HG03575 (cell line): ENCODE data around the gene CIBAR2.

Experiments
- ATAC-seq: cut with Tn5 transposase; IDR thresholded peaks from one replicate; pipeline ENCODE4 v1.9.1; 2021; ENCODE audit not compliant: unreplicated experiment, insufficient number of reproducible peaks, low FRiP score; ENCODE audit errors: extremely low read depth

Gene CIBAR2

DNA sequence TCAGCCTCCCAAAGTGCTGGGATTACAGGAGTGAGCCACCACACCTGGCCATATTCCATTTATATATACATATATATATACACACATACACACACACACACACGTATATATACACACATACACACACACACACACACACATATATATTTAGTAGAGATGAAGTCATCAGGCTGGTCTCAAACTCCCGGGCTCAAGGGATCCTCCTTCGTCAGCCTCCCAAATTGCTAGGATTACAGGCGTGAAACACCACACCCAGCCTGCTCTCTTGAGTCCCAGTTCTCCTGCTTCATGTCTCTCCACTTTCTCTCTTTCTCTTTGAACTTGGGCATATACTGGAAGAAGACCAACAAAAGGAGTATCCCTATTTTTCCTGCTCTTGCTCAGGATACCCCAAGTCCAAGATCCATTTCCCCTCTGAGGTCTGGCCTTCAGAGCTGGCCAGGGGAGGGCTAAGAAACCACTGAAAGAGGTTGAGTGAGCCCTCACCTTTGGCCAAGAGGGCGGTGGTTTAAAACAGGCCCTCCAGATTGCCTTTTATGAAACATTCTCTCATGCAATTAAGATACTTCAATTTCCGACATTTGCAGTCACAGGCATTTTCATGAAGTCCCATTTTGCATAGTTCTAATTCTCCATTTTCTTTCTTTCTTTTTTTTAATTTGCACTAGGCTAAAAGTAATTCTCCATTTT is 37.9 kb downstream of the CIBAR2 start:
- no peak for ATAC-seq

DNA sequence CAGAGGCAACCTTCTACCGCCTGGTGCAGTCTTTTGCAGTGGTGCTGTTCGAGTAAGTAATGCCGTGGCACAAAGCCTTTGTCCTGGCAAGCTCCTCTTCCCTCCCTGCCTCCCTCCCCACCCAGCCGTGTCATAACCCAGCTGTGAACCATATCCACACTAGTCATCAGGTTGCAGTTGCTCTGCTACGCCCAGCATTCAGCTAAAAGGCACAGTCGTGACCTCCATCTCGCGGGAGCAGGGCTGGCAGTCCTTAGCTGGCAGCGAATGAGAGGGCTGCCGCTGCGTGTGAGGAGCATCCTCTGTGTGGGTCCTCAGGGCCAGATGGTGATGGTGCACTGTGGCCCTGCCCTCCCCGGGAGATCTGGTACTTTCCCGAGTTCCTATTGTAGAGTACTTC is 39.3 kb downstream of the CIBAR2 start:
- no peak for ATAC-seq

DNA sequence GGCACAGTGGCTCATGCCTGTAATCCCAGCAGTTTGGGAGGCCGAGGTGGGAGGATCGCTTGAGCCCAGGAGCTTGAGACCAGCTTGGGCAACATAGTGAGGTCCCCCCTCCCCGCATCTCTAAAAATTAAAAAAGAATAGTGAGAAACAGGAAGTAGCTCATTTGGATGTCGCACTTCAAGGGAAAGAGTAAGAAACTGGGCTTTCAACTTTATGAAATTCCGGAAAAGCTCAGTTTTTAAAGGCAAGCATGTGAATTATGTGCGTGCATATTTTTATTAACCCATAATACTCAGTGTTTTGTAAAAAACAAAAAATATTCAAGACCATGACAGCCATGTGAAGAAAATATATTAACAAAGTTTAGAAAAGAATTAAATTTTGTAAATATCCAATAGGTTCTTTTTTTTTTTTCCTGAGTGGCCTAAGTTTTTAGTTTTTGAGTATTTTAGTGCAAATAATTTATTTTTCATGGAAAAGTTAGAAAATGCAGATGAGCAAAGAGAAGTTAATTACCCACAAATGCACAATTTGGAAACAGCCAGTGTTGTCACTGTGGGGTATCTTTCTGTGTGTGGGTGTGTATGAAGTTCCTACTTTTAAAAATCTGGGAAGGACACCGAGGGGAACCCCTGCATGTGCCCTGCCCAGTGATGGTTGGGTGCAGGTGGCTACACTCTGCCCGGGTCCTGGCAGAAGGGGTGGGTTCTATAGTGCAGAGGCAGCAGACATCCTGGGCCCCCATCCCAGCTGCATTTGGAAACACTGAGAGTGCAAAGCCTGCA is 40.0 kb downstream of the CIBAR2 start:
- ATAC-seq, result no peak

DNA sequence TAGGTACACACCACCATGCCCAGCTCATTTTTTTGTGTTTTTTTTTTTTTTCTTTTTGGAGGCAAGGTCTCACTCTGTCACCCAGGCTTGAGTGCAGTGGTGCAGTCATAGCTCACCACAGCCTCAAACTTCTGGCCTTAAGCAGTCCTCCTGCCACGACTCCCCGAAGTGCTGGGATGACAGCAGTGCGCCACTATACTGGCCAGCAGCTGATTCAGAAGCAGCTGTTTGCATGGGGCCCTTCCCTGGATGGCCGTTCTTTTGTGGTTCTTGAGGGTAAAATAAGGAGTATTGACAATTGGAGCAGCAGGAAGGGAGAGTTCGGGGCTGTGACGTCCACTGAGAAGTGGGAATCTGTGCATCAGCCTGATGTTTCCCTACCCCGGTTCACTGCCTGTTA is 43.1 kb downstream of the CIBAR2 start:
- no peak for ATAC-seq

DNA sequence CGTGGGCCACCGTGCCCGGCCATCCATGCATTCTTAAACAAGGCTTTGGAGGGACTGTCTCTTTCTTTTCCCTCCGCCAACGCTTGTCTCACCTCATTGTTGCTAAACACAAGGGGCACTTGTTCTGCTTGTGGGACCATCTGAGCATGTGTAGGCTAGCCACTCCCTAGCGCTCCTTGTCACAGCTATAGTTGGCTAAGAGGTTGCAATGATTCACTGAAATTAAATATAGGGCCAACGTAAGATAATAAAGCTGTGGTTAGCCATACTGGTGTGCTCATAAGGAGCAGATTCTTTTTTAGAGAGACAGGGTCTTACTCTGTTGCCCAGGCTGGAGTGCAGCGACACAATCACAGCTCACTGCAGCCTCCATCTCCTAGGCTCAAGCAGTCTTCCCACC is 43.5 kb downstream of the CIBAR2 start:
- ATAC-seq, result no peak

DNA sequence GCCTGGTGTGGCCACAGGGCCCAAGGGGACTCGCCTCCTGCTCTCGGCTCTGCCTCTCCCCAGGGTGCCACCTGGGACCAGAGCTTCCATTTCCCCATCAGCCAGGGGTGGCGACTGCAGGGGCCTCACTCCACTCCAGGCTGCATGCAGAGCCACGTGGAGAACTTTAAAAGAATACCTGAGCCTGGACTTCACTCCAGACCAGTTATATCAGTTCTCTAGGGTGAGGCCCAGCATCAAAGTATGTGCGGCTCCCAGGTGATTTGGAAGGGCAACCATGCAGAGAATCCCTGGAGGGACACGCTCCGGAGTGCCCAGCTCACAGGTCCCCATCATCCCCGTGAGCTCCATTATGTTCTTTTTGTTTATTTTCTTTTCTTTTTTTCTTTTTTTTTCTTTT is 44.8 kb downstream of the CIBAR2 start:
- ATAC-seq, result no peak

DNA sequence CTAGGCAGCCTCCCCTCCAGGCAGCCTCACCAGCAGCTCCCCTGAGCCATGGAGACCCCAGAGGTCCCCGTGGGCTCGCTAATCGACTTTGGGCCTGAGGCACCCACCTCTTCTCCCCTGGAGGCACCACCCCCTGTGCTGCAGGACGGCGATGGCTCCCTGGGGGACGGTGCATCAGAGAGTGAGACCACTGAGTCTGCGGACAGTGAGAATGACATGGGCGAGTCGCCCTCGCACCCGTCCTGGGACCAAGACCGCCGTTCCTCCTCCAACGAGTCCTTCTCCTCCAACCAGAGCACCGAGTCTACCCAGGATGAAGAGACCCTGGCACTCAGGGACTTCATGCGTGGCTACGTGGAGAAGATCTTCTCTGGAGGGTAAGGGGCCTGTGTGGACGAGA is 45.2 kb downstream of the CIBAR2 start:
- ATAC-seq, result no peak

DNA sequence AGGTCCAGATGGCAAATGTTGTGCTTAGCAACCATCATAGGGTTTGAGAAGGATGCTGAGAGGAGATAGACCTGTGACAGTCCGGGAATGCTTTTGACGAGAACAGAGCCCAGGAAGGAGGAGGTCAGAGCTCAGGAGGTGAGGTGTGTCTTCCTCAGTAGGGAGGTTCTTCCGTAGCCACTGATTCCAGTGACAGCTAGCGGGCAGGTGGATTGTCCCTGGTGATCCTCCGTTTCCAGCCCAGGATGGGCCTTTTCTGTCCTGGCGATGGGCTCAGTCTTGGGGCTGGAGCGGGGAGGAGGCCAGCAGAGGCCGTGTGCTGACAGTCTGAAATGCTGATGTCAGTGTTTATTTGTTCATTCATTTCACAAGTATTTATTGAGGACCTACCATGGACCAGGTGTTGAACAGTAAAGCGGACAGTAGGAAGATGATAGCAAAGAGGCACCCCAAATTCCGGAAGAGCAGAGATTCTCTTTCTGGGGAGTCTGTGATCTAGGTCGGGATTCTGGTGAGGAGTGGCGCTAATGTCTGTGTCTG is 45.9 kb downstream of the CIBAR2 start:
- no peak for ATAC-seq

DNA sequence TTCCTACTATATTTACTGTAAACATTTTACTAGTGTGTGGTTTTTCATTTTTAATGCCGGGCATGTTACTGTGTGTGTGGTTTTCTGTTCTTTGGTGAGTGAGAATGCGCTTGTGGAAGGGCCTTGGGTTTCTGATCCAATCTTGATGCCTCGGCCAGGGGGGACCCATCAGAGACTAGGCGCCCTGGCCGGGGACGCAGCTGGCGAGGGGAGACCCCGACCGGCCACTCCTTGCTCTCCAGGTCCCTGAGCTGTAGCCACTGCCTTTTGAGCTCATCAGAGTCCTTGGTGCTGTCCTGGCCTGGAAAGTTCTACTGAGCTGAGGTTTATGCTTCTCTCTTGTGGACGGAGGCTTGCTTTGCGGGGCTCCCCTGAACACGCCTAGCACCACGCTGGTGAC is 47.2 kb downstream of the CIBAR2 start:
- ATAC-seq, result no peak

DNA sequence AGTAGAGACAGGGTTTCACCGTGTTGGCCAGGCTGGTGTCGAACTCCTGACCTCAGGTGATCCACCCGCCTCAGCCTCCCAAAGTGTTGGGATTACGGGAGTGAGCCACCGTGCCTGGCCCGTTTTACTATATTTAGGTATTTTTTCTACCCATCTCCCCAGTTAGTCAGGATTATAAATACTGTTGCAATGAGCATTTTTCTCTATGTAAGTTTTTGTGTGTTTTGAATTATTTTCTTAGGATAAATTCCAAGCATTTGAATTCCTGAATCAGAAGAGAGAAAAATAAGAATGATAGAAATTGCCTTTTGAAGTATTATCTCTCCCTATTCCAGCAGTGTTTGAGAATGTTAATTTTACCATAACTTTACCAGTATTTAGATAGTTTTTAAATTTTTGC is 48.1 kb downstream of the CIBAR2 start:
- no peak for ATAC-seq

DNA sequence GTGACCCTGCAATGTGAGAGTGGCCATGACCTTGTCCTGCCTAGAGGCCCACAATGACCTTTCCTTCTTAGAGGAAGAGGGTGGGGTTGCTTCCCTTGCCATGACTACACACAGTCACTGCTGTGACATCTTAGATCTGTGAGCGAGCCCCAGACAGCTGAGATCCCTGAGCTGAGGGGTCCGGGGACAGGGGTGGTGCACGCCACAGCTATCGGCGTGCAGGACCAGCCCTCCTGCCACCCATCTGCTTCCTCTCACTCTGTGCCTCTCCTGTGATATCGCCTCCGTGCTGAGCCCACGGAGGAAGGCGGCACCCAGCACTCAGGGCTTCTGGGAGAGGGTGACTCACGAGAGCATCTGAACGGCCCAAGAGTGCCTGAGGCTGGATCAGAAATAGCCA is 49.4 kb downstream of the CIBAR2 start:
- no peak for ATAC-seq

DNA sequence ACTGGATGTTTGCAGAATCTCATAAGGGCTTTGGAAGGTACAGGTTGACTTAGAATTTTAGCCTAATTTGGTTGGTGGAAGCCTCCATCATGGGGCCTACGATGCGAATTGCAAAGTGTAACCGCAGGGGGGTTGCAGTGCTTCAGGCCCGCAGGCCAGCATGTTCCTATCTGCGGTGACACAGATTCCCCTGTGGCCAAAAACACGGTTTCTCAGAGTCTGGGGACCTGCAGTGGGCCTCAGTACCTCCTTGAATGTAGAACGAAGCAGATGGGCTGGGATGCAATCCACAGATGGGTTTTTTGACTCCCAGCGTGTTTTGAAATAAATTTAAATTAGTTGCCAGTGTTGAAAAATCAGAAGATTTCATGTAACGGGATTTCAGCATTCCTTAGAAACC is 49.9 kb downstream of the CIBAR2 start:
- ATAC-seq, result no peak

DNA sequence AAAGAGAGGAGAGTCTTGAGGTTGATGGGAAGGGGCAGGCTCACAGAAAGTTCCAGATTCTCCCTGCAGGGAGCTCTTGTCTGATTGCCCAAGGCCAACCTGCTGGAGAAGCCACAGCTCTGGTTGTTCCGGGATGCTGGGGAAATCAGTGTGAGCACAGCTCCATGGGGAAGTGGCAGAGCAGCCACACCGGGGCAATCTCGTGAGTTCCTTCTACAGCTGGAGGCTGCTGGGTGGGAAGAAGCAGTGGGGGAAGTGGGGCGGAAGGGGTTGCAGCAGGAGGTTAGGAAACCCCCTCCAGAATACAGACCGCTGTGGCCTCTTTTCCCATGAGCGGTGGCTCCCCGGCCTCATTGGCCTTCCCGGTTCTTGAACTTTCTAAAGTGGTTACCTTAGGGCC is 50.7 kb downstream of the CIBAR2 start:
- ATAC-seq, result no peak

DNA sequence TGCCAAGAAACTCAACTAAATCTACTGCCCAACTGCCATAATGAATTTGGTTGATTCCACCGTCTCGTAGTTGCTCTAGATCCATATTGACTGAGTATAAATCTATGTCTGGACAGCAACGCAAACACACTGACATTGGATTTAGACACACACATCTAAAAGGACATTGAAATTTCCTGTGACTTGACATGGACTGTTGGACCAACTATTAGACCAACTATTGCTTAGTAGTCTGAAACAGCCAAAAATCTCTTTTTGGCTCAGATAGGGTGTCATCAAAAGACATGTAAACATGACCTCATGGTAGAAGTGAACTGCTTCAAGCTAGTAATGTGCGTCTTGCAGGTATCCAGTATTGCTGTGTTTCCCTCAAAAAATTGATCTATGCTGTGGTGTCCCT is 53.4 kb downstream of the CIBAR2 start:
- ATAC-seq, result no peak

DNA sequence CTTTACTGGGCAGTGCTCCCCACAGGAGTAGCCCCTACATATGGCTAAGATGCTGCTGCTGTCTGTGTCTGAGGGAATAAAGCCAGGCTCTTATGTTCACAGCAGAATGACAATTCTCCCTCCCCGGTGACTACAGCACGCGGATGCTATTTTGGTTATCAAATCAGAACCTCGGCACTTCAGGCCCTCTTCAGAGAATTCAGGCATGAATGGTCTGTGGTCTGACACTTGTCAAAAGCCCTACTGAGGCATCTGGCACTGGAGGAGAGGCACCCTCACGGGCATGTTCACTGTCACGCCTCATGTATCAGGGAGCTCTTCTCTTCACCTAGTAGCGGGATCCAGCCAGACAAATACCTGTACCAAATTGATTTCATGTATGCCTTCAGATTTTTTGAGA is 54.3 kb downstream of the CIBAR2 start:
- no peak for ATAC-seq

DNA sequence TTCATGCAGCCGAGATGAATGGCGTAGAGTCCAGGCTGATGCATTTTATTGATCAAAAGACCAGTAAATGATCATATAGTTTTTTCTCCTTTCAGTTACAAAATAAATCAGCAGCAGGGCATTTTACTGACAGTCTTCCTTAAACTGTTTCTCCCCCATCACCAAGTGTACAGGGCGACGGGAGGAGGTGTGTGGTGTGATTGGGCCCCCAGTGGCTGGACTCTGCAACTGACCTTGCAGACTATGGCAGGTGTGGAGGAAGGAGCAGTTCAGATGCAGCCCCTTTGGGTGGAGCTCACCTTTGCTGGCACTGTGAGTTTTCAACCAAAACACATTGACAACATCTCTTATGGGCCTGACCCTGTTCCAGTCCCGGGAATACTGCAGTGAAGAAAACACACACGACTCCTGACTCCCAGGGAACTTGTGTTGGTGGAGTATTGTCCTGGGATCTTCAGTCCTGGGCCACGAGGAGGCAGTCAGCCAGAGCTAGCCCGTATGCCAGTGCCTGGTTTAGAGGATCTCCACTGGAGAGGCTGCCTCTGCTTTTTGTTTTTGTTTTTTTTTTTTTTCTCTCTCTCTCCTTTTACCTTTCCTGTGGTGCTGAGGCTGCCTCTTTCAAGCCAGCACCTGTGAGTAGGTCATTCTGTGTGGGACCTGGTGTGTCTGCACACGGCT is 54.9 kb downstream of the CIBAR2 start:
- ATAC-seq, result no peak

DNA sequence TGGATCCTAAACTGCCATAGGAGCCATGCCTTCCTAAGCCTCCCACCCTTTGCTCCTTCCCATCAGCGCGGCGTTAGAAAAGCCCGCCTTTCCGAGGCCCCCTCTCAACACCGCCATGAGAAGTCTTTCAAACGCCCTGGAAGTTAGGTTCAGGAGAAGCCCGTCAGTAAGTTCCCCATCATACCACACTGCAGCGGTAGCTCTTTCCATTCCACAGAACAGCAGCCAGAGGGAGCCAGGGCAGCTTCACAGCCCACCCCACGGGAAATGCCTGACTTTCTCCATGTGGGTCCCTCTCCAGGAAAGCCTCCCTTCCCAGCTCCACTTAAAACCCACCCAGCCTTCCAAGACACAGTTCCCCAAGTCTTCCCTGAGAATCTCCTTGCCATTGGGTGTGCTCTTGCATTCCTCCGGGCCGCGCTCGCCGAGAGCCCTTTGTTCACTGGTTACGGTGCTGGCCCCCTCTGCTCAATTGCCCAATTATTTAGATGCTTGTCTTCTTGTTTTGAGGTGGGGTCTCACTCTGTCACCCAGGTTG is 56.0 kb downstream of the CIBAR2 start:
- ATAC-seq, result no peak

DNA sequence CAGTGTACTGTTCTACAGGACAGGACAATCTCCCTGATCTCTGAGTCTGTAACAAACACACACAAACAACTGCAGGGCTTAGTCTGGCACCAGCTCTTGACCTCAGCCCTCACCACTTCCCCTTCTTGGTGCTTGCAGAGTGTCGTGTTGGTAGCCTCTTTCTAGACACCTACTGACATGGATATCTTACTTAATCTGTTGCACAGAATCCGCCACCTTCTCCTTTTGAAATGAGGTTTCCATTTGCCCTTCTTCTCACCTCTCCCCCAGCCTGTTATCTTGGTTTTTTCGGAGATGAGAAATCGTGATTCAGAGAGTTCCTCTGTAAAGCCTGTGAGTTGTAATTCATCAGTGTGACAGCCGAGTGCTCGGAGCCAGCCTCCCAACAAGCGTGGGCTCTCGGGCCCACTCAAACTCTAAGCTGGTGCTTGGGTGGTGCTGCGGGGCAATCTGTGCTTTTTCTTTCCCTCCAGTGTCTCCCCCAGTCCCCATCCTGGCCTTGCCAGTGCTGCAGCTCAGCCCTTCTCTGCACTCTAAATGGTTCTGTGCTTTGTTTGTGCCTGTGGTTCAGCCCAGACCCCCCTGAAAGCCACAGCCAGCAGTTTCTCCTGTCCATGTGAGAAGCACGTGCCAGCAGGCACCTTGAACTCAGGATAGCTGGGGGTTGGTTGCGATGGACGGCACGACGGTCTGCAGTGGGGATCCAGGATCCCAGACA is 56.6 kb downstream of the CIBAR2 start:
- peak; percentile 36 for ATAC-seq

DNA sequence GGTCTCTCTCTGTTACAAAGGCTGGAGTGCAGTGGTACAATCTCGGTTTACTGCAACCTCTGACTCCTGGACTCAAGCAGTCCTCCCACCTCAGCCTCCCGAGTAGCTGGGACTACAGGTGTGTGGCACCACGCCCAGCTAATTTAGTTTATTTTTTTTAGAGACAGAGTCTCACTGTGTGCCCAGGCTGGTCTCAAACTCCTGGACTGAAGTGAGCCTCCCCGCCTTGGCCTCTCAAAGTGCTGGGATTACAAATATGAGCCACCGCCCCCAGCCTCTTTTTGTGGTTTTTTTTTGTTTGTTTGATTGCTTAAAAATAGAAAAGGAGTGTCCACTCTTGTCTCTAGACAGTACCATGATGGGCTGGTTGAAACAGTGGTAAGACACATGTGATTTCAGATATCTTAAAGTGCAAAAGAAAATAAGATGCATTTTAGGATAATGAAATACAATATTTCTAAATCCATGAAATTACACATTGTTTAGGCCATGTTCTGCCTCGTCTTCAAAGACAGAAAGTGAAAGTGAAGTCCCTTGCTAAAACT is 57.3 kb downstream of the CIBAR2 start:
- ATAC-seq, result no peak
